ENCODE data around the gene IRS1.

- TF ChIP-seq, protein P1, sequence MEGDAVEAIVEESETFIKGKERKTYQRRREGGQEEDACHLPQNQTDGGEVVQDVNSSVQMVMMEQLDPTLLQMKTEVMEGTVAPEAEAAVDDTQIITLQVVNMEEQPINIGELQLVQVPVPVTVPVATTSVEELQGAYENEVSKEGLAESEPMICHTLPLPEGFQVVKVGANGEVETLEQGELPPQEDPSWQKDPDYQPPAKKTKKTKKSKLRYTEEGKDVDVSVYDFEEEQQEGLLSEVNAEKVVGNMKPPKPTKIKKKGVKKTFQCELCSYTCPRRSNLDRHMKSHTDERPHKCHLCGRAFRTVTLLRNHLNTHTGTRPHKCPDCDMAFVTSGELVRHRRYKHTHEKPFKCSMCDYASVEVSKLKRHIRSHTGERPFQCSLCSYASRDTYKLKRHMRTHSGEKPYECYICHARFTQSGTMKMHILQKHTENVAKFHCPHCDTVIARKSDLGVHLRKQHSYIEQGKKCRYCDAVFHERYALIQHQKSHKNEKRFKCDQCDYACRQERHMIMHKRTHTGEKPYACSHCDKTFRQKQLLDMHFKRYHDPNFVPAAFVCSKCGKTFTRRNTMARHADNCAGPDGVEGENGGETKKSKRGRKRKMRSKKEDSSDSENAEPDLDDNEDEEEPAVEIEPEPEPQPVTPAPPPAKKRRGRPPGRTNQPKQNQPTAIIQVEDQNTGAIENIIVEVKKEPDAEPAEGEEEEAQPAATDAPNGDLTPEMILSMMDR (IDR thresholded peaks at IDR 0.05; ENCODE audit: insufficient read depth, low read length, poor library complexity, severe bottlenecking): no peak
- no peak for TF ChIP-seq EZH2phosphoT487 (conservative IDR thresholded peaks at IDR 0.05; ENCODE audit: low read length)
These were observed 32.4 kb upstream of the IRS1 start for GRCh38 chr2:226832061-226832460.

All from SU-DHL-6 (cell line).